MM.1S (cell line): ENCODE data around the gene ANKRD44.

ENCODE experiments used
- DNase-seq: peaks from one replicate; pipeline ENCODE4 v3.0.0-alpha.2; 2015
- H2AFZ ChIP-seq: fragments of 300-600 bp; sonication (generic); 2 replicates; pipeline ENCODE4 v1.6.0; 2016; ENCODE audit warnings: antibody characterized with exemption, low read length
- H3F3A ChIP-seq: fragments of 300-600 bp; sonication (generic); 2 replicates; pipeline ENCODE4 v1.6.1; 2016; ENCODE audit warnings: mild to moderate bottlenecking, antibody characterized with exemption, low read length, moderate library complexity, mixed read lengths; ENCODE audit not compliant: insufficient read depth
- H3K27ac ChIP-seq: fragments of 300-600 bp; sonication (generic); 2 replicates; pipeline ENCODE4 v1.5.1; 2016; ENCODE audit warnings: mild to moderate bottlenecking, low read length
- H3K27me3 ChIP-seq: fragments of 300-600 bp; sonication (generic); replicated peaks from 2 replicates; pipeline ENCODE4 v1.6.0; 2016; ENCODE audit warnings: low read length; ENCODE audit not compliant: insufficient read depth
- H3K36me3 ChIP-seq: fragments of 300-600 bp; sonication (generic); replicated peaks from 2 replicates; pipeline ENCODE4 v1.6.1; 2016; ENCODE audit warnings: mild to moderate bottlenecking, low read length, mixed read lengths; ENCODE audit not compliant: insufficient read depth
- H3K4me1 ChIP-seq: fragments of 300-600 bp; sonication (generic); 2 replicates; pipeline ENCODE4 v1.6.1; 2016; ENCODE audit warnings: low read length, mixed read lengths
- H3K4me2 ChIP-seq: fragments of 300-600 bp; sonication (generic); 2 replicates; pipeline ENCODE4 v1.6.0; 2016; ENCODE audit warnings: low read depth, low read length
- H3K4me3 ChIP-seq: fragments of 300-600 bp; sonication (generic); 2 replicates; pipeline ENCODE4 v1.5.1; 2016; ENCODE audit warnings: low read length, mixed read lengths
- H3K79me2 ChIP-seq: fragments of 300-600 bp; sonication (generic); 2 replicates; pipeline ENCODE4 v1.6.1; 2016; ENCODE audit warnings: mixed run types, low read length, mixed read lengths
- H3K9ac ChIP-seq: fragments of 300-600 bp; sonication (generic); 2 replicates; pipeline ENCODE4 v1.6.1; 2016; ENCODE audit warnings: low read length, mixed read lengths
- H3K9me2 ChIP-seq: fragments of 300-600 bp; sonication (generic); replicated peaks from 2 replicates; pipeline ENCODE4 v1.6.1; 2016; ENCODE audit warnings: mild to moderate bottlenecking, low read length, mixed read lengths; ENCODE audit not compliant: insufficient read depth
- H3K9me3 ChIP-seq: fragments of 300-600 bp; sonication (generic); replicated peaks from 2 replicates; pipeline ENCODE4 v1.6.1; 2016; ENCODE audit warnings: mild to moderate bottlenecking, low read length, mixed read lengths; ENCODE audit not compliant: insufficient read depth
- H4K20me1 ChIP-seq: fragments of 300-600 bp; sonication (generic); 2 replicates; pipeline ENCODE4 v1.6.1; 2016; ENCODE audit warnings: mild to moderate bottlenecking, low read length, moderate library complexity, mixed read lengths; ENCODE audit not compliant: insufficient read depth
- EZH2 ChIP-seq: fragments of 300-600 bp; sonication (generic); optimal IDR thresholded peaks from 2 replicates; pipeline ENCODE3; 2017; ENCODE audit warnings: low read depth, mild to moderate bottlenecking, antibody characterized with exemption, low read length, mixed read lengths
- EZH2phosphoT487 ChIP-seq: fragments of 300-600 bp; sonication (generic); IDR thresholded peaks from 2 replicates; pipeline ENCODE4 v1.6.1; 2018; ENCODE audit warnings: antibody characterized with exemption, low read length
- TF ChIP-seq, protein P1 (sequence below): fragments of 300-600 bp; sonication (generic); IDR thresholded peaks from 2 replicates; pipeline ENCODE4 v1.5.1; 2016; ENCODE audit warnings: antibody characterized with exemption, low read length, mixed read lengths

ANKRD44 gene

DNA sequence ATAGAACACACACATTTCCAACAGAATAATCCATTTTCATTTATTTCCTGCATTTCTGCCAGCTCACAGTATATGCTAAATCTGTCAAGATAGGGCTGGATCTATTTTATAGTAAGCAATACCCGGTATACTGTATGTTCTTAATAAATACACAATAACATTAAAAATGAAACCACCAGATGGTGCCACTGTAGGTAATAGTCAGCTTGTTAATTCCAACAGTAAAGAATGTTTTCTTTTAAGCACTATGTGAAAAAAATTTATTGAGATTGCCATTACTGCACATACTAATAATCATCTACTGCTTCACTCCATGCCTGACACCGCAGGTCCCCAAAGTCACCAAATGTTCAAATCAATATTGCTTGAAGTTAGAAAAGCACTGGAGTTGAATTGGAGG is 252.6 kb downstream of the ANKRD44 start:
- Histone ChIP-seq H4K20me1 (no peaks in the 10 kb centered on the region), H3K36me3 (peaks cover 8% of the 10 kb centered on the region; the same call in 1 of the 2 replicates), H3F3A (no peaks in the 10 kb centered on the region), H3K9ac (no peak overlapping the region), H3K4me1 (peaks cover 3% of the 10 kb centered on the region; the same call in 1 of the 2 replicates), H3K4me2 (no peak overlapping the region), H3K4me3 (no peak overlapping the region), H3K27me3 (no peaks in the 10 kb centered on the region), H3K79me2 (no peaks in the 10 kb centered on the region), H2AFZ (no peak overlapping the region), H3K9me3 (no peaks in the 10 kb centered on the region), H3K27ac (no peak overlapping the region), H3K9me2 (no peaks in the 10 kb centered on the region)
- no peak for TF ChIP-seq EZH2phosphoT487
- TF ChIP-seq, protein P1, sequence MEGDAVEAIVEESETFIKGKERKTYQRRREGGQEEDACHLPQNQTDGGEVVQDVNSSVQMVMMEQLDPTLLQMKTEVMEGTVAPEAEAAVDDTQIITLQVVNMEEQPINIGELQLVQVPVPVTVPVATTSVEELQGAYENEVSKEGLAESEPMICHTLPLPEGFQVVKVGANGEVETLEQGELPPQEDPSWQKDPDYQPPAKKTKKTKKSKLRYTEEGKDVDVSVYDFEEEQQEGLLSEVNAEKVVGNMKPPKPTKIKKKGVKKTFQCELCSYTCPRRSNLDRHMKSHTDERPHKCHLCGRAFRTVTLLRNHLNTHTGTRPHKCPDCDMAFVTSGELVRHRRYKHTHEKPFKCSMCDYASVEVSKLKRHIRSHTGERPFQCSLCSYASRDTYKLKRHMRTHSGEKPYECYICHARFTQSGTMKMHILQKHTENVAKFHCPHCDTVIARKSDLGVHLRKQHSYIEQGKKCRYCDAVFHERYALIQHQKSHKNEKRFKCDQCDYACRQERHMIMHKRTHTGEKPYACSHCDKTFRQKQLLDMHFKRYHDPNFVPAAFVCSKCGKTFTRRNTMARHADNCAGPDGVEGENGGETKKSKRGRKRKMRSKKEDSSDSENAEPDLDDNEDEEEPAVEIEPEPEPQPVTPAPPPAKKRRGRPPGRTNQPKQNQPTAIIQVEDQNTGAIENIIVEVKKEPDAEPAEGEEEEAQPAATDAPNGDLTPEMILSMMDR = peak; percentile 19
- peak; percentile 28 for DNase-seq

DNA sequence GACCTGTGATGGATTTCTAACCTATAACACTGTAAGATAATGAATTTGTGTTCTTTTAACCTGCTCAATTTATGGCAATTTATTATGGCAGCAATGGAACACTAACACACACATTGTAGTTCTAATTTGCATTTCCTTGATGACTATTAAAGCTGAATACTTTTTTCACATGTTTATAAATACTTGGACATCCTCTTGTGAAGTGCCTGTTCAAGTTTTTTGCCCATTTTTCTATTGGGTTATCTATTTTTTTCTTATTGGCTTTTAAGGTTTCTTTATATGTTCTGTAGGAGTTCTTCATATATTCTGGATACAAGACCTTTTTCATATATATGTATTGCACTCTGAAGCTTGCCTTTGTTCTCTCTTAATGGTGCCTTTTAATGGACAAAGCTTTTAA is 255.5 kb downstream of the ANKRD44 start:
- H3K4me1 ChIP-seq = no peaks in the 10 kb centered on the region
- no peaks in the 10 kb centered on the region for H3K27me3 ChIP-seq
- H4K20me1 ChIP-seq = no peaks in the 10 kb centered on the region
- no peak for DNase-seq
- H2AFZ ChIP-seq = no peak overlapping the region
- H3F3A ChIP-seq = no peaks in the 10 kb centered on the region
- H3K4me2 ChIP-seq = no peak overlapping the region
- no peak overlapping the region for H3K9ac ChIP-seq
- no peak overlapping the region for H3K27ac ChIP-seq
- no peaks in the 10 kb centered on the region for H3K9me3 ChIP-seq
- TF ChIP-seq EZH2phosphoT487 (no peak), EZH2 (no peak)
- TF ChIP-seq, protein P1 = no peak
- H3K36me3 ChIP-seq = peaks cover 8% of the 10 kb centered on the region; the same call in 1 of the 2 replicates
- no peak overlapping the region for H3K4me3 ChIP-seq
- H3K79me2 ChIP-seq = no peaks in the 10 kb centered on the region
- H3K9me2 ChIP-seq = no peaks in the 10 kb centered on the region

DNA sequence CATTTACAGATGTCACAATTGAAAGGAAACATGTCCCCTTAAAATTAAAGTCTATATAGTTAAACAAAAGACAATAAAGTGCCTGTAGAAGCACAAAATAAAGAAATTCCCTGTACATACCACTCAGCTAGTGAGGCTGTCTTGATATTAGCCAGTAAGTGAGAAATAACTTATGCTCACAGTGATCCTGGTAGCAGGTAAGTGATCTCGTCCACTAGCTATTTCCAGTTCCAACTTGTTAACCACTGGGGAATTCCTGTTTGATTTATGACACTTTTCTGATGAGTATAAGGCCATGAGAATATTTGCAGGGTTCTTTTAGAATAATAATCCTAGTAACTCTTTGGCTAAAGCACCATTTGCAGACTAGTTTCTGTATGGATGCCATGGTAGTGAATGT is 256.1 kb downstream of the ANKRD44 start:
- Histone ChIP-seq H3K4me3 (no peak overlapping the region), H3F3A (no peaks in the 10 kb centered on the region), H3K4me2 (no peak overlapping the region), H2AFZ (no peak overlapping the region), H3K36me3 (peaks cover 8% of the 10 kb centered on the region; the same call in 1 of the 2 replicates), H3K9me3 (no peaks in the 10 kb centered on the region), H3K79me2 (no peaks in the 10 kb centered on the region), H3K9me2 (no peaks in the 10 kb centered on the region), H3K9ac (no peak overlapping the region), H3K27ac (no peak overlapping the region), H3K27me3 (no peaks in the 10 kb centered on the region), H4K20me1 (no peaks in the 10 kb centered on the region), H3K4me1 (no peaks in the 10 kb centered on the region)
- no peak for DNase-seq
- TF ChIP-seq, protein P1 = no peak
- no peak for TF ChIP-seq EZH2
